GM12891 (cell line): ENCODE measurements around the gene MAD1L1.

ENCODE experiments used
- DNase-seq: peaks from one replicate; pipeline ENCODE4 v3.0.0; 2011; ENCODE audit warnings: low spot score; ENCODE audit not compliant: insufficient read length
- FAIRE-seq: peaks from 2 replicates; lab custom pipeline; 2011; peaks lifted over from hg19 to GRCh38; lab: Jason Lieb, UNC
- PAX5 ChIP-seq: IDR thresholded peaks from 2 replicates; pipeline ENCODE4 v1.6.1; 2011; ENCODE audit warnings: low read length, moderate library complexity, mild to moderate bottlenecking; ENCODE audit not compliant: insufficient read depth, severe bottlenecking
- POLR2A ChIP-seq: IDR thresholded peaks from 2 replicates; pipeline ENCODE4 v1.6.1; 2011; ENCODE audit warnings: low read depth, low read length, control low read depth
- POLR2AphosphoS5 ChIP-seq: IDR thresholded peaks from 2 replicates; pipeline ENCODE4 v1.6.1; 2011; ENCODE audit warnings: low read depth, low read length, control low read depth
- POU2F2 ChIP-seq: IDR thresholded peaks from 2 replicates; pipeline ENCODE4 v1.6.1; 2011; ENCODE audit warnings: low read depth, mild to moderate bottlenecking, control low read depth, low read length, moderate library complexity
- SPI1 ChIP-seq: IDR thresholded peaks from 2 replicates; pipeline ENCODE4 v1.6.1; 2011; ENCODE audit warnings: low read depth, low read length, control low read depth
- TAF1 ChIP-seq: IDR thresholded peaks from 2 replicates; pipeline ENCODE4 v1.6.1; 2011; ENCODE audit warnings: low read depth, low read length, control low read depth

The MAD1L1 gene

DNA sequence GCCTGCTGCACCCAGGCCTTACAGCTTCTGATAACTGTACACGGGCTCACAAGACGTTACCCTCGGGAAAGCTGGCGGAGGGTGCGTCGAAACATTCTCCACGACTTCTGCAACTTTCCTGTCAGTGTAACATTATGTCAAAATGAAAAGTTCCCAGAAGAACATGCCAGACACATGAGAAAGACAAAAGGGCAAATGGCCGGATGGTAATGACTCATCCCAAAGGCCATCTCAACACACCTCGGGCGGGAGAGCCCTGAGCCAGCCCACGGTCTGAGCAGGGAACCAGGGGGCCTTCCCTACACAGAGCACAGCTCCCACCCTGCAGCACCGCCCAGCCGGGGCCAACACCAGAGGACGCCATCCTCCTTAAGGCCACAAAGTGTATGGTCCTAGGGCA lies 118.7 kb downstream of the MAD1L1 start:
- FAIRE-seq = no peak

DNA sequence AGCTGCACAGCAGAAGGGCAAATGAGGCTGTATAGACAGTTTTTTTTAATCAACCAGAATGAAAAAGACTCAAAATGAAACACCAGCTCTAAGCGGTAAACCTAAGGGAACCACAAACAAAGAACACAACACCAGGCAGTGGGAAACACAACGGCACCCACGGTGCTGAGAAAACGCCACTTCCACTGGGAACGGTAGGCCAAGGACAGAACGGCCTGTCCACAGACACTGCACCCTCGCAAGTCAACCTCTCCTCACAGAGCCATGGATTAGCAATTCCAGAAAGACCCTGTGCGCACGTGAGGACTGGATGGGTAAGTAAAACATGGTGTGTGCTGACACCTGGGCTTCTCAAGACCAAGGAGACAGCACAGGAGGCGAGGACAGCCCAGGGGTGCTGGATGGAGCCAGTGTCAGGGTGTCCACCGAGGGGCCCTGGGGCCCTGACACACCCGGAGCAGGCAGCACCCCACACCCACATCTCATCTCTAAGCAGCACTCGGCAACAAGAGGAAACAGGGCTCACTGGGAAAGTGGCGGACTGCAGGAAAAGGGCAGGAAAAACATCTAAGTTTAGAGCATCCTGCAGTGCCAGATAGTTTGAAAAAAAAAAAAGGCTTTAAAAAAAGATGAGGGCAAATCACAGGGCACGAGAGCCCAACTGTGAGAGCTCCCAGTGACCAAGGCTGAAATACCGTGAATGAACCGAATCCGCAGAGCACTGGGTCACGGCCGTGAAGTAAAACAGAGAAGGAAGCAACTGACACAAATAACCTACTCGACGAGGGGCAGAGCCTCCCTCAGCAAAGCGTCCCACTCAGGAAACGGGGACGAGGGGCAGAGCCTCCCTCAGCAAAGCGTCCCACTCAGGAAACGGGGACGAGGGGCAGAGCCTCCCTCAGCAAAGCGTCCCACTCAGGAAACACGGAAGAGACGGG lies 120.2 kb downstream of the MAD1L1 start:
- TF ChIP-seq SPI1 (no peak), PAX5 (no peak), TAF1 (no peak), POLR2A (no peak), POLR2AphosphoS5 (no peak), POU2F2 (no peak)
- DNase-seq = no peak
- no peak for FAIRE-seq

More for the DNA sequence above, 118.7 kb downstream of the MAD1L1 start:
- DNase-seq = no peak
- TF ChIP-seq PAX5 = no peak
- no peak for TF ChIP-seq POLR2A
- no peak for TF ChIP-seq POLR2AphosphoS5
- TF ChIP-seq TAF1 = no peak
- TF ChIP-seq SPI1 = no peak
- TF ChIP-seq POU2F2 = no peak

- no peak for DNase-seq
- FAIRE-seq = no peak
- TF ChIP-seq POU2F2 (no peak), PAX5 (no peak), TAF1 (no peak), SPI1 (no peak), POLR2AphosphoS5 (no peak), POLR2A (no peak)
Observed at GRCh38 chr7:2111568-2111967, 121.2 kb downstream of the MAD1L1 start.

DNA sequence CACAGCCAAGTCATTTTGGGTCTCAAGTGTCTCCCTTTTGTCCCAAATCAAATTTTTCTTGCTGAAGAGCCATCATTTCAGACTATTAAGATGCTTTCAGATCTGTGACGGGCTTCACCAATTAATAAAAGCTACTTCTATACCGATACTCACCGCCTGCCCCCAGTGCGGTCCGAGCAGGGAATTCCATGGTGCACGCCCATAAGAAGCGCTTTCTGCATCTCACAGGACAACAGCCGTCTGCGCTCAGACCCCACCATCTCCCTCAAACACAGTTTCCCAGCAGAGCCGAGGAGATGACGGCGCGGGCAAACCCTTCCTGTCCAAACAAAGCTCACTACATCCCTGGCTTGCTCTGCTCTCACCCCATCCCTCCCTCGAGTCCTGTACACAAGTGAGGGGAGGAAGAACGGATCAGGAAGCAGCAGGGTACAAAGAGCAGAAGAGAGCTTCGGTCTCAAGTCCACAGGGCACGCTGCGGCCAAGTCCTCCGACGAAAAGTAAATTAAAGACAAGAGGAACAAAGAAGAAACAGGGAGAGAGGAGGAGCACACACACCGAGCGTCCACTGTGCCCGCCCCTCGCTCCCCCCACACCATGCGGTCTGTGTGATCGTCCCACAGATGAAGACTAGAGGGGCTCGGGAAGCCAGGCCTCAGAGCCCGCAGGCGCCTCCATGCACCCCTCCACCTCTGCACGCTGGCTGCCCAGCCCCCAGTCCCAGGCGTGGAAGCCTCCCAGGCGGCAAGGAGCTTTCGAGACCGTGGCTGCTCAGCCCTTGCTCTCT lies 121.9 kb downstream of the MAD1L1 start:
- FAIRE-seq (no peak), DNase-seq (no peak)
- TF ChIP-seq POLR2A = no peak
- TF ChIP-seq POU2F2 = no peak
- no peak for TF ChIP-seq PAX5
- TF ChIP-seq SPI1 = no peak
- TF ChIP-seq POLR2AphosphoS5 = no peak
- no peak for TF ChIP-seq TAF1

GRCh38 chr7:2109936-2110609 lies 122.7 kb downstream of the MAD1L1 start:
- FAIRE-seq (no peak), DNase-seq (no peak)
- no peak for TF ChIP-seq POLR2A
- TF ChIP-seq SPI1 = no peak
- no peak for TF ChIP-seq TAF1
- no peak for TF ChIP-seq POLR2AphosphoS5
- TF ChIP-seq PAX5 = no peak
- TF ChIP-seq POU2F2 = no peak

GRCh38 chr7:2109251-2109872 lies 123.4 kb downstream of the MAD1L1 start:
- FAIRE-seq = no peak
- DNase-seq = no peak

GRCh38 chr7:2108501-2109250 lies 124.1 kb downstream of the MAD1L1 start:
- FAIRE-seq (no peak), DNase-seq (no peak)
- TF ChIP-seq TAF1 (no peak), POLR2AphosphoS5 (no peak), POU2F2 (no peak), PAX5 (no peak), POLR2A (no peak), SPI1 (no peak)

More at GRCh38 chr7:2109251-2109872, 123.4 kb downstream of the MAD1L1 start:
- TF ChIP-seq POU2F2 (no peak), POLR2AphosphoS5 (no peak), PAX5 (no peak), POLR2A (no peak), SPI1 (no peak), TAF1 (no peak)

GRCh38 chr7:2108071-2108455 lies 124.7 kb downstream of the MAD1L1 start:
- no peak for DNase-seq
- TF ChIP-seq TAF1 (no peak), POLR2A (no peak), POU2F2 (no peak), POLR2AphosphoS5 (no peak), PAX5 (no peak), SPI1 (no peak)
- no peak for FAIRE-seq
